Inflammatory macrophage treated with lipopolysaccharide for 1 hour (primary cell): ENCODE data around the gene DUSP9.
"Not testable (repeated sequence)": the region's sequence is repeated elsewhere in the genome, so short reads cannot be mapped to it uniquely, and the experiment has no call there.

Experiments
- DNase-seq, 2 donors: peaks; one replicate each; pipeline ENCODE4 v3.0.0-alpha.2; 2020 to 2022

DUSP9 gene

DNA sequence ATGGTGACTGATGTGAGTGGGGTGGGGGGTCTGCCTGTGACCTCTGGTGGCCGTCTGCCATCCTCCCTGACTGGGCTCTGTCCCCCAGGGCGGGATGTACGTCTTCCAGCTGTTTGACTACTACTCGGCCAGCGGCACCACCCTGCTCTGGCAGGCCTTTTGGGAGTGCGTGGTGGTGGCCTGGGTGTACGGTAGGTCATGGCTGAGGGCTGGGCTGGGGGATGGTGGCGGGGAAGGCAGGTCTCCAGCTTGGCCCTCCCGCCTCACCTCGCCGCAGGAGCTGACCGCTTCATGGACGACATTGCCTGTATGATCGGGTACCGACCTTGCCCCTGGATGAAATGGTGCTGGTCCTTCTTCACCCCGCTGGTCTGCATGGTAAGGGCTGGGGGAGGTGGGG is 47.3 kb downstream of the DUSP9 start:
- not testable (repeated sequence) for DNase-seq

- no peak for DNase-seq
These were observed 47.8 kb downstream of the DUSP9 start for GRCh38 chrX:153694687-153695270.

DNA sequence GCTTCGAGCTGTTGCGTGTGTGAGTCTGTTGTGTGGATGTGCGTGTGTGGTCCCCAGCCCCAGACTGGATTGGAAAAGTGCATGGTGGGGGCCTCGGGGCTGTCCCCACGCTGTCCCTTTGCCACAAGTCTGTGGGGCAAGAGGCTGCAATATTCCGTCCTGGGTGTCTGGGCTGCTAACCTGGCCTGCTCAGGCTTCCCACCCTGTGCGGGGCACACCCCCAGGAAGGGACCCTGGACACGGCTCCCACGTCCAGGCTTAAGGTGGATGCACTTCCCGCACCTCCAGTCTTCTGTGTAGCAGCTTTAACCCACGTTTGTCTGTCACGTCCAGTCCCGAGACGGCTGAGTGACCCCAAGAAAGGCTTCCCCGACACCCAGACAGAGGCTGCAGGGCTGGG is 49.1 kb downstream of the DUSP9 start:
- no peak for DNase-seq

DNA sequence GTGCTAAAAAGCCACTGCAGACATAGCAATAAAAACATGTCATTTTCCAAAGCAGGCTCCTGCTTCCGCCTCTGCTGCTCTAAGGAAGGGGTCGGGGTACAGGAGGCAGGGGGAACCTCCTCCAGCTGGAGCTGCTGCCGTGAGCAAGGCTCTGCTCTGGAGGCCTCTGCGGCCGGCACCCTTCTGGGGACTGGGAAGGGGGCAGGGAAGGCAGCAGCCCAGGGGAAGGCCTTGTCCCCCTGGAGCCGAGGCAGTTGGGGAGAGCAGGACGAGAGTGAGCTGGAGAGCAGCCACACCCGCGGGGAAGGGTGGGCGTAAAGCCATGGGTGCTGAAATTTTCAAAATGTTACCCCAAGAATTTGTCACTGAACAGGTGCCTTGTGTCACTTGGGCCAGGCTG is 49.5 kb downstream of the DUSP9 start:
- DNase-seq: not testable (repeated sequence)

- DNase-seq: not testable (repeated sequence)
These were observed 50.2 kb downstream of the DUSP9 start for GRCh38 chrX:153696986-153697722.

- DNase-seq: no peak
These were observed 51.2 kb downstream of the DUSP9 start for GRCh38 chrX:153697924-153698865.

DNA sequence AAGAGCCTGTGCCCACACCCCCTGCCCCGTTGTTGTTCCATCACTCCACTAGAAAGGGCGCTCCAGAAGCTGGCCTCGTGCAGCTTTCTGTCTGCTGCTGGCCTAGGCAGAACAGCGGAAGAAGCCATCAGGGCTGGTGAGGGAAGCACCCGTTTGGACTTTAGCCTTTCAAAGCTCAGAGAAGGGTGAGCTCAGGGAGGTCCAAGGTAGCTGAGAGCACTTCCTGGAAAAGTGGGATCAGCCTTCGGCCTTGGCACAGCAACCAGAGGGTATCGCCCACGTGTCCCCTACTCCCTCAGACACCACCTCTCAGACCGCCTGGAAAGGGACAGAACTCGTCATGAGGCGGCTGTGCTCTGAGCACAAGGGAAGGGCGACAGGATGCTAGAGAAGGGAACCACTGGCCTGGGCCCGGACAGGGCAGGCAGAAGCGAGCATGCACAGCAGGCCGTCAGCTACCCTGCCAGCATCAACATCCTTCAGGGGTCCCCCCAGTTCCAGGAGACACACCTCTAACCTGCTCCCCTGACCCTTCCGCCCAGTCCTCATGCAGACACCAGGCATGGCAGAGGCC is 52.3 kb downstream of the DUSP9 start:
- DNase-seq: not testable (repeated sequence)

- not testable (repeated sequence) for DNase-seq
These were observed 52.9 kb downstream of the DUSP9 start for GRCh38 chrX:153699784-153700371.

DNA sequence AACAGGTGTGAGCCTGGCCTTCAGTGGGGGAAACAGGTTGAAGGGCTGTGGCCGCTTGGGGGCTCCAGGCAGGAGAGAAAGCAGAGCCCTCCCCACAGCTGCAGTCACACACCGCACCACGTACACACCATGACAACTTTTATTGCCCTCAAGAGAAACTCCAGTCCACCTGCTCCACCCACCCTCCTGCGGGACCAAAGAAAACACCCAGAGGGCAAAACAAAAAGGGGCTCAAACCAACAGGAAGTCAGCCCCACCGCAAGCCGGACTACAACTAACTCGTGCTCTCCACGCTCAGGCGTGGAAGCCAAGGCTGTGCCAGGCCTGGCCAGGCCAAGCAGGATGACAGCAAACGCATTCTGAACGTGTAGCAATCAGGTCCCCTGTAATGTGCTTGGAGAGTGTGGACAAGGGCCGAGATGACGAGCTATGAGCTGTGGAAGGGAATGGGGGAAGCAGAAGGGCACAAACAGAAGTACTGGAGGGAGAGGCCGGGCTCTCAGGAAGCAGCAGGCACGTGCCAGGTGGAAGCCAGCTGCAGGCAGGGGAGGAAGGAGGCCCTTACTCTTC is 53.5 kb downstream of the DUSP9 start:
- no peak for DNase-seq
